Fibroblast of skin of abdomen (primary cell): ENCODE measurements around the gene LRFN5.

Source experiments
- DNase-seq: peaks from one replicate; pipeline ENCODE4 v3.0.0-alpha.2; 2013

LRFN5 gene

GRCh38 chr14:41773536-41774279, 167.0 kb downstream of the LRFN5 start:
- DNase-seq: no peak

- DNase-seq: no peak
These were observed 175.8 kb downstream of the LRFN5 start for GRCh38 chr14:41782511-41782910.

- no peak for DNase-seq
These were observed 176.7 kb downstream of the LRFN5 start for GRCh38 chr14:41783403-41783802.

GRCh38 chr14:41785696-41786095, 179.0 kb downstream of the LRFN5 start:
- no peak for DNase-seq

DNA sequence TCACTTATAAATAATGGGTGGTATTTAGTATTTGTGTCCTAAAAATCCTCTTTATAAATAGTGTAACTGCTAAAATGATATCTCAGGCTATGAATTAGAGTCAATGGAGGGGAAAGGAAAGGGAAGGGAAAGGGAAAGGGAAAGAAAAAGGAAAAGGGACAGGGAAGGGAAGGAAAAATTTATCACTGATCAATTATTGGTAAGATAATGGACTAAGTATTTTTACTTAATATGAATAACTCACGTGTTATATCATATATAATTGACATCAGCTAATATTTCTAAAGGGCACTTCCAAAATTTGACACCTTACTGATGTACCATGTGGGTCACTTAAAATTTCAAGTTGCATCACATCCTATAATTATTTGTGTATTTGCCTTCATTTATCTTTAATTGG, 193.1 kb downstream of the LRFN5 start:
- DNase-seq: no peak

DNA sequence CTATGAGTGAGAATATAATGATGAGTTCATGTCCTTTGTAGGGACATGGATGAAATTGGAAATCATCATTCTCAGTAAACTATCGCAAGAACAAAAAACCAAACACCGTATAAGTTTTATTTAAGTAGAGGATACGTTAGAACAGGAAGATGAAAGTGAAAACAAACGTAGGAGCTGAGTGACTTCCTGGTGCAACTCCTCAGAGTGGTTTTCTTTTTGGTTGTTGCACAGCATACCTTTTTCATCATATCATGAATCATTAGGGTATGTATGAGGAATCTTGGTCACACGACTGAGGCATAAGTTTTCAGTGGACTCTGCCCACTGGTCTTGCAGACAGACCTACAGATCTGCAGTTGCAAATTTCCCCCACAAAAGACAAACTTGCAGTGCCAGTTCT, 199.0 kb downstream of the LRFN5 start:
- no peak for DNase-seq

- DNase-seq: no peak
These were observed 199.8 kb downstream of the LRFN5 start for GRCh38 chr14:41806366-41806975.

GRCh38 chr14:41810362-41810761, 203.7 kb downstream of the LRFN5 start:
- no peak for DNase-seq

DNA sequence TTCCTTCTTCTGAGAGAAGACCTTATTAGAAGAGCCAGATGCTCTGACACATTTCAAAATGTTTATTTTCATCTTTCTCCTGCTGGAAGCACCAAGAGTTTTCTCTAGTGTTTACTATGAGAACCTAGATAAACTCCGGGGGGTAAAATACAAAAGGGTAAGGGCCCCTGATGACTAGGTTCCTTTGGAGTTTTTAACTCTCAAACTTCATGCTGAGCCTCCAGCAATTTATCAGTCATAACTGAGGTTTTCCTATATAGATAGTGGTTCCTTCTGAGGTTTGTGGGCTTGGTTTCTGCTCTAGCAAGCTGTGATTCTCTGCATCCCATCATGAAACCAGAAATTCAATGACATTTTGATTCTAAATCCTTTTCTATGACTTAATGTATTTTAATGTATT, 210.9 kb downstream of the LRFN5 start:
- peak; percentile 10 for DNase-seq

DNA sequence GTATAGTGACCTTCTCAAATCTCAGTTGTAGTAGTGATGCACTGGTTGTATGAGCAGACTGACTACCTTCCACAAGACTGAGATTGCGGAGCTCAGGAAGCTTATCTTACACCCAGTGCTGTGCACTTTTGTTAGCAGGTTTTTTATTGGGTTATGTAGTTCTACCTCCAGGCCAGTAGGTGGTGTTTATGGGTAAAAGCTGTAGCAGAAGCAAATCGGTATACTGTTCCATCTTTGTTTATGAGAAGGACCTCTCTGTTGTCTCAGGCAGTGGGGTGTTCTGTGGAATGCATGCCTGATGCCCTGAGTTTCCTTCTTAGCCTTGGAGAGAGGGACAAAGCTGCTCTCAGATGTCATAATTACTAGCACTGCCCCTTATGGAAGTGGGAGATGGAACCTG, 217.8 kb downstream of the LRFN5 start:
- no peak for DNase-seq

DNA sequence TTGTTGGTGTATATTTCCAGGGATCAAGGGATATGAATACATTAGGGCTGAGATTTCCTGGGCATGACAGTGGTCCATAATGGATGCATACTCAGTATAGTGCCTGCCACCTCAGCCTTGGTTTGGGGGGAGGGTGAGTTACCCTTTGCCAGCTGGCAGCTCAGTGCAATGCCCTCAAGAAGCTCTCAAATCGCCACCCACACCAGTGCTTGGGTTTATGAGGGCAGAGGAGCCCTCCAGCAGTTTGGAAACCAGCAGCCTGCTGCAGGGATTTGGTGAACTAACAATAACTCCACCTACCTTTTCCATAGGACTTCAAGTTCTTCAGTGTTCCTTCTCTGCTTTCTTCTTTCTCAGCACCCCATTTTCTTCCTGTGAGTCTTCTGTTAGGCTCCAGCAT, 218.9 kb downstream of the LRFN5 start:
- no peak for DNase-seq

GRCh38 chr14:41830714-41831406, 224.2 kb downstream of the LRFN5 start:
- peak; percentile 50 for DNase-seq

DNA sequence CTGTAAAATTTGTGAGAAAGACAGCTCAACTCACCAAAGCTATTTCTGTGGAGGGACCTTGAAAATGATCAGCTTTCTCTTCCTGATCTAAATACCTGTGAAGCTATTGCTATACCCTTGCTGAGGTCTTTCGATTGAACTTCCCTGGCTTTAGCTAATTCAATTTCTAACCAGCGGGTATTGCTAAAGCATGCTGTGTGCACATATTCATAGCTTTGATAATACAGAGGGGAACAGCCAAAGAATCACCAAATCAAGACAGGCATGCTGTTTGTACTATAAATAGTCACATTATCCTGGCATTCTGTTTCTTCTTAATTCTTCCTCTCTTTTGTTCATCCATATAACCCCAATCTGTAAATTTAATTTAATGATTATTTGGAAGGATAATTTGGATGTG, 233.0 kb downstream of the LRFN5 start:
- no peak for DNase-seq

DNA sequence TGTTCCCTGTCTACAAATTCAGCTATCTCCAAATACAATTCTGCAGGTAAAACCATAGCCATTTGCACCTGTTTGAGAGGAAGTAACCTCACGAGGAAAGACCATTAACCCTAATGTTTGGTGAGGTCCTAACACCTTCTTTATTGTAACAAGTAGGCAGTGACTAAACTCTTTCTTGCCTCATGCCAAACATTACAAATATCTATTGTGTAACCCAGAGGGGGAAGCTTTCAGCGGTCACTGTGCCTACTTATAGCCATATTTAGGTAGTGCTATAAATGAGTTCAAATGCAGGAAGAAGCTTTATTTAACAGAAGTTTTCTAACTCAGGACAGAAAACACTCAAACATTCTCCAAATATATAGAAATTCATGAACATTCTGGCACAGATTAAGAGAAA, 252.7 kb downstream of the LRFN5 start:
- DNase-seq: no peak

DNA sequence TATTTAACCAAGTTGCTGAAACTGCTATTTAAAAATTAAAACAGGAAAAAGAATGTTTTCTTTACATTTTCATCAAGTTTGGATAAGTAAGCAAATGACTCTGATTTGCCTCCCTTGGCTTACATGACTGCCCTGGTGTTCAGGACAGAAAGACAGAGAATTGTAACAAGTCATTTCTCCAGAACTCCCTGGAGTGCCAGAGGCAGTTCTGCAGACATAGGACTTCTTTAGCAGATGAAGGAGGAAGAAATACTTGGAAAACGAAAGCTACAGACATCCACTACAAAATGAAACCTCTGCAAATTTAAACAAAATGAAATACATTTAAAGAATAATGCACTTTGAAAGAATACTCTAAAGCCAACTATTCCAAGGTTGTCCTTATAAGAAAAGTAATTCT, 253.9 kb downstream of the LRFN5 start:
- DNase-seq: no peak

DNA sequence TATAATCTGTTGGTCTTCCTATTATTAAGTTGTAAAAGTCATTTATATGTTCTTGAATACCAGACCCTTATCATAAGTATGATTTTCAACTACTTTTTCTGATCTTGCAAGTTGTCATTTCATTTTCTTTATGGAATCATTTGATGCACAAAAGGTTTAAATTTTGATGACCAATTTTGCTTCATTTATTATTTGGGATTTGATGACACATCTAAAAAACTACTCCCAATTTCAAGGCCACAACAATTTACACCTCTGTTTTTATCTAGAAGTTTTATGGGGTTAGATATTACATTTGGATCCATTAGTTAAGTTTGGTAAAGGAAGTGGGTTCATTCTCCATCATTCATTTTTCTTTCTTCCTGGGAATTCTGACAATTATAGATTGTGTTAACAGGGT, 259.2 kb downstream of the LRFN5 start:
- DNase-seq: no peak

- DNase-seq: peak; percentile 51
These were observed 261.7 kb downstream of the LRFN5 start for GRCh38 chr14:41868396-41868795.

DNA sequence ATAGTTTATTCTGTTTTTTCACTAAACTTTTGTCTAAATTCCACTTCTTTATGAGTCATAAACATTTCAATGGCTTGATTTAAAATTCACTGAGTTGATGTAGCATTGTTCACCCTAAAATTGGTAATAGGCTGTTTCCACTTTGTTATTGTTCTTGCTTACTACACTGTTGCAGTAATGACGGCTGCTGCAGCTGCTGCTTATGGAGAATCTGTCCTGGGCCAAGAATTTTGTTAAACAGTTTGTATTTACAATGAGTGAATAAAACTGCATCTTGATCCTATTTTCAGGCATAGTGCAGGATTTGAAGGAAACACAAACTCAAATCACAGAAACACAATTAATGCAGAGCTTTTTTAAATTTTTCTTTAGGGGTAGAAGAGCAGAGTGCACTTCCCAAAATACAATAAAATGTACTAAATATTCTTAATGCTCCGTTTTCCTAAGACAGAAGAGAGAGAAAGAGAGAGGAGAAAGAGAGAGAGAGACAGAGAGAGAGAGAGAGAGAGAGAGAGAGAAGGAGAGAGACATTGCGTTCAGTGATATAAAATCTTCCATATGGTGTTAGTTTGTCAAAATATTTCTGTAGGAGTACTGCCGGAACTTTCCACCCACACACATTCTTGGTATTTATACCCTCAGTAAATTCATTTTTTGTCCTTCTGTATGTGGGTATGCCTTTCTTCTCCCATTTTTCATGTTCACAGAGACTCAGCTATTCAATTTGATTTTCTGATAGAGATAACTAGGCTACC, 266.4 kb downstream of the LRFN5 start:
- peak; percentile 73 for DNase-seq

GRCh38 chr14:41873686-41874317, 267.1 kb downstream of the LRFN5 start:
- DNase-seq: peak; percentile 83

GRCh38 chr14:41875116-41875515, 268.4 kb downstream of the LRFN5 start:
- no peak for DNase-seq

DNA sequence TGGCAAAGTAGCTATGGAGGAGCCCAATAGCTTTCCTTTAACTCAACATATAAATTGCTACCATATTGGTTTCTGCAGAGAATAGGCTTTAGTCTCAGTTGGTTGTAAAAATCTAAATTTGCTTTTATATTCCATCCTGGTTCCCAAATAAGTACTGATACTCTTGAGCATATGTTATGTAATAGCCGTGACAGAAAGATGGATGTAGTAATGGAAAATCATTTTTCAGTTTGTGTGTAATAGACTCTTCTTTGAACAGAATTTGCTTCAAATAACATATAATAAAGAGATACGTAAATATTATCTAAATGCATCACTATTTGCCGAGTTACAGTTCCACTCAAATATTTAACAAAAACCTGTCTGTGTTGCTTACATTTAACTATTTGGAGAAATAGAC, 271.6 kb downstream of the LRFN5 start:
- no peak for DNase-seq

DNA sequence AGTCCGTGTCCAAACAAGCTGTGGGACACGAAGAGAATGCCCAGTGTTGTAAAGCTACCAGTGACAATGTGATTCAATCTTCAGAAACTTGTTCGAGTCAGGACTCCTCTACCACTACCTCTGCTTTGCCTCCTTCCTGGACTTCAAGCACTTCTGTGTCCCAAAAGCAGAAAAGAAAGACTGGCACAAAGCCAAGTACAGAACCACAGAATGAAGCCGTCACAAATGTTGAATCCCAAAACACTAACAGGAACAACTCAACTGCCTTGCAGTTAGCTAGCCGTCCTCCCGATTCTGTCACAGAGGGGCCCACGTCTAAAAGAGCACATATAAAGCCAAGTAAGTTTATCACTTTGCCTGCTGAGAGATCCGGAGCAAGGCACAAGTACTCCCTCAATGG, 284.9 kb downstream of the LRFN5 start:
- DNase-seq: no peak

DNA sequence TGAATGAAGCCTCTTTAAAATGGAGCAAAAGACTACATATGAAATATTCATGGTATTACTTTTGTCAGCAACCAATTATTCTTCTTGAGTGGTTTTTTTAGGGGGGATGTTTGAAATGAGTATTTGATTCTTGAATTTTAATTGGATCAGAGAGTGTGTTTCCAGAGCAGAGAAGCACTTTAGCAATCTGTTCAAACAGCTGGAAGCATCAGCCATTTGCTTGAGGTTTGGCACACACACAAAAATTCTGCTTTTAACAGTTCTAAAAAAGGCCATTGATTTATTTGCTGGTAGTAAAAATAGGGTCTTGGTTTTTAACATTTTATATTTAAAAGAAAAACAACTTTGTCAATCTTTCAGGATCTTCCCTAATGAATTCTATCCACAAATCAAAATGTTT, 292.7 kb downstream of the LRFN5 start:
- peak; percentile 60 for DNase-seq
